Measurements from ENCODE around the gene SMIM29.
"Not testable (repeated sequence)": the region's sequence is repeated elsewhere in the genome, so short reads cannot be mapped to it uniquely, and the experiment has no call there.

Gene SMIM29

DNA sequence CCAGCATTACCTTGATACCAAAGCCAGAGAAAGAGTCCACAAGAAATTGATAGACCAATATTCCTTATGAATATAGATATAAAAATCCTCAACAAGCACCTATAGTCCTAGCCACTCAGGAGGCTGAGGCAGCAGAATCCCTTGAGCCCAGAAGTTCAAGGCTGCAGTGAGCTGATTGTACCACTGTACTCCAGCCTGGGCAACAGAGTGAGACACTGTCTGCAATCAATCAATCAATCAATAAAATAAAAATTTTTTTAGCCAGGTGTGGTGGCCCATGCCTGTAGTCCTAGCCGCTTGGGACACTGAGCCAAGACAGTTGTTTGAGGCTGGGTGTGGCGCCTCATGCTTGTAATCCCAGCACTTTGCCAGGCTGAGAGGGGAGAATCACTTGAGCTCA, 18.9 kb upstream of the SMIM29 start:
- DNase-seq (ENCODE audit: low spot score) = no peak

GRCh38 chr6:34263484-34263883, 14.7 kb upstream of the SMIM29 start:
- not testable (repeated sequence) for DNase-seq (ENCODE audit: low spot score)

DNA sequence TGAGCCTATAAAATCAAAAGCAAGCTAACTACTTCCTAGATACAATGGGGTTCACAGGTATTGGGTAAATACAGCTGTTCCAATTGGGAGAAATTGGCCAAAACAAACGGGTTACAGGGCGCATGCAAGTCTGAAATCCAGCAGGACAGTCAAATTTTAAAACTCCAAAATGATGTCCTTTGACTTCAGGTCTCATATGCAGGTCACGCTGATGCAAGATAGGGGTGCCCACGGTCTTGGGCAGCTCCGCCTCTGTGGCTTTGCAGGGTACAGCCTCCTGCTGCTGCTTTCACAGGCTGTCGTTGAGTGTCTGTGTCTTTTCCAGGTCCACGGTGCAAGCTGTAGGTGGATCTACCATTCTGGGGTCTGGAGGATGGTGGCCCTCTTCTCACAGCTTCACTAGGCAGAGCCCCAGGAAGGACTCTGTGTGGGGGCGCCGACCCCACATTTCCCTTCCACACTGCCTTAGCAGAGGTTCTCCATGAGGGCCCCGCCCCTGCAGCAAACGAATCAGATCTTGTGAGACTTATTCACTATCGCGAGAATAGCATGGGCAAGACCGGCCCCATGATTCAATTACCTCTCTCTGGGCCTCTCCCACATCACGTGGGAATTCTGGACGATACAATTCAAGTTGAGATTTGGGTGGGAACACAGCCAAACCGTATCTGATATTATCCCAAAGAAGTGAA, 11.9 kb upstream of the SMIM29 start:
- DNase-seq (ENCODE audit: low spot score) = no peak

GRCh38 chr6:34259529-34260069, 10.8 kb upstream of the SMIM29 start:
- DNase-seq (ENCODE audit: low spot score) = no peak

GRCh38 chr6:34252395-34252794, 3.6 kb upstream of the SMIM29 start:
- DNase-seq (ENCODE audit: low spot score) = not testable (repeated sequence)

- DNase-seq (ENCODE audit: low spot score) = no peak
Measured at GRCh38 chr6:34249469-34250261, 859 bp upstream of the SMIM29 start.

- peak; percentile 35 for DNase-seq (ENCODE audit: low spot score)
Measured at GRCh38 chr6:34248198-34248726, 544 bp downstream of the SMIM29 start.

- peak; percentile 2 for DNase-seq (ENCODE audit: low spot score)
Measured at GRCh38 chr6:34247481-34248197, 1.2 kb downstream of the SMIM29 start.

- peak; percentile 28 for DNase-seq (ENCODE audit: low spot score)
Measured at GRCh38 chr6:34246563-34247391, 2.0 kb downstream of the SMIM29 start.

GRCh38 chr6:34246249-34246562, 2.6 kb downstream of the SMIM29 start:
- DNase-seq (ENCODE audit: low spot score) = no peak

DNA sequence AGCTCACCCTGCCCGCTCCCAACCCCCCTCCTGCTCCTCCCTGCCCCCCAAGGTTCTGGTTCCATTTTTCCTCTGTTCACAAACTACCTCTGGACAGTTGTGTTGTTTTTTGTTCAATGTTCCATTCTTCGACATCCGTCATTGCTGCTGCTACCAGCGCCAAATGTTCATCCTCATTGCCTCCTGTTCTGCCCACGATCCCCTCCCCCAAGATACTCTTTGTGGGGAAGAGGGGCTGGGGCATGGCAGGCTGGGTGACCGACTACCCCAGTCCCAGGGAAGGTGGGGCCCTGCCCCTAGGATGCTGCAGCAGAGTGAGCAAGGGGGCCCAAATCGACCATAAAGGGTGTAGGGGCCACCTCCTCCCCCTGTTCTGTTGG, 3.1 kb downstream of the SMIM29 start:
- not testable (repeated sequence) for DNase-seq (ENCODE audit: low spot score)

DNA sequence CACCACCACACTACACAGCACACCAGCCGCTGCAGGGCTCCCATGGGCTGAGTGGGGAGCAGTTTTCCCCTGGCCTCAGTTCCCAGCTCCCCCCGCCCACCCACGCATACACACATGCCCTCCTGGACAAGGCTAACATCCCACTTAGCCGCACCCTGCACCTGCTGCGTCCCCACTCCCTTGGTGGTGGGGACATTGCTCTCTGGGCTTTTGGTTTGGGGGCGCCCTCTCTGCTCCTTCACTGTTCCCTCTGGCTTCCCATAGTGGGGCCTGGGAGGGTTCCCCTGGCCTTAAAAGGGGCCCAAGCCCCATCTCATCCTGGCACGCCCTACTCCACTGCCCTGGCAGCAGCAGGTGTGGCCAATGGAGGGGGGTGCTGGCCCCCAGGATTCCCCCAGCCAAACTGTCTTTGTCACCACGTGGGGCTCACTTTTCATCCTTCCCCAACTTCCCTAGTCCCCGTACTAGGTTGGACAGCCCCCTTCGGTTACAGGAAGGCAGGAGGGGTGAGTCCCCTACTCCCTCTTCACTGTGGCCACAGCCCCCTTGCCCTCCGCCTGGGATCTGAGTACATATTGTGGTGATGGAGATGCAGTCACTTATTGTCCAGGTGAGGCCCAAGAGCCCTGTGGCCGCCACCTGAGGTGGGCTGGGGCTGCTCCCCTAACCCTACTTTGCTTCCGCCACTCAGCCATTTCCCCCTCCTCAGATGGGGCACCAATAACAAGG, 3.6 kb downstream of the SMIM29 start:
- DNase-seq (ENCODE audit: low spot score) = not testable (repeated sequence)

DNA sequence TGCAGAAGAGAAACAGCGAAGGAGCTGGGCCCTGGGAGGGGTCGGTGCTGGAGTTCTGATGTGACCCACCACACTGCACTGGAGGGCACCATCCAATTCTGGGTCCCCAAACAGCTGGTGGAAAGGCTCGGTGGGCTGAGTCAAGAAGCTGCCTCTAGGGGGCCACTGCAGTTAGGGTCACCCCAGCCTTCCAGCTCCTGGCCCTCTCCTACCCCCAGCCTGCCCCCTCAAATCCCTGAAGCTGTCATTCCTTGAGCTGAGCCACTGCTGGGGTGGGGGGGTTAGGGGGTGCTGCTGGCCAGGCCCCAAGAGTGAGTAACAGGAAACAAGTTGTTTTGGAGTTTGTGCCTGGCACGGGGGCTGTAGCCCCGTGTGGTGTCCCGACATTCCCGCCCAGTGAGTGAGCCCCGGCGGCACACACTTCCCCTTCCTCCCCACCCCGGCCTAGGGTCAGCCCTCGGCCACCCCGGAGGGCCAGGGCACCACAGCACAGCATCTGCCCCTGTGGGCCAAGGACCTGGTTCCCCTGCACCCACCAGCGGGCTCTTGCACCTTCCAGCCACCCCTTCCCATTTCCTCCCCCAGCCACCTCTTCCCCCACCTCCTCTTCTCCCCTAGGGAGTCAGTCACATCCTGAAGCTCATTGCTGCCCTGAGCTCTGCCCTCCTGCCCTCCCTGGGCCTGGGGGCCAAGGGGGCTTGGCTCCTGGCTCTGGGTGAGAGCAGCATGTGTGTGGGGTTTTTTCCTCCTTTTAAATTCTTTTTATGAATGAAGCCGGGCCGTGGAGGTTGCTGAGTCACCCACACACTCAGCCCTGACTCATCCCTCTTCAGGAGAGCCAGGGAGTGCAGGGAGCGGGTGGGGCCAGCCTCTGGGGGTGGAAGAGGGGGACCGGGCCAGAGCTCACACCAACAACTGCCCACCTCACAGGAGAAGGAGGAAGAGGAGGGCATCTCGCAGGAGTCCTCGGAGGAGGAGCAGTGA, 4.6 kb downstream of the SMIM29 start:
- DNase-seq (ENCODE audit: low spot score) = peak; percentile 68

DNA sequence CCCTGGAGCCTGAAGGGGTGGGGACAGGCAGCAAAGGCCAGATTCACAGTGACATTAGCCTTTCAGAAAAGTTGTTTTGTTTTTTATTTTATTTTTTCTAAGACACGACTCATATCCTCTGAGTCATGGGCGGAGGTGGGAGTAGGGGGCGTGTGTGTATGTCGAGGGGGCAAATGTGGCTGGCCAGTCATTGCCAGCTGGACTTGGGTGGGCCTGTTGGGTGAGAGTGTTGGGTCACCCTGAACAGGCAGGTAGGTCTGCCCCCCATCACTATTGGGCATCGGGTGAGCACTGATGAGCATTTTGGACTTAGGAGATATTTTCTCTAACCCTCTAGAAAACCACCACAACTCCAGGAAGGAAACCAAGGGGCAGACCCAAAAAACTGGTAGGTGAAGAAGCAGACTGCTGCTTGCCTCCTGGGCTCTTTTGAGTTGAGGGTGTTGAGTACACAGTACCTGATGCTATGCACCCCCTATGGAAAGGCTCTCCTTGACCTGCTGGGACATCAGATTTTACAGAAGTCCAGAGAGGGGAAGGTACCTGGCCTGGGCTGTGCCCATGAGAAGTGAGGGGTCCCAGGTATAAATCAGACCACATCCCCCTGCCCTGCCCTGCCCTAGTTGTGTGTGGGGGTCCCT, 5.6 kb downstream of the SMIM29 start:
- no peak for DNase-seq (ENCODE audit: low spot score)

DNA sequence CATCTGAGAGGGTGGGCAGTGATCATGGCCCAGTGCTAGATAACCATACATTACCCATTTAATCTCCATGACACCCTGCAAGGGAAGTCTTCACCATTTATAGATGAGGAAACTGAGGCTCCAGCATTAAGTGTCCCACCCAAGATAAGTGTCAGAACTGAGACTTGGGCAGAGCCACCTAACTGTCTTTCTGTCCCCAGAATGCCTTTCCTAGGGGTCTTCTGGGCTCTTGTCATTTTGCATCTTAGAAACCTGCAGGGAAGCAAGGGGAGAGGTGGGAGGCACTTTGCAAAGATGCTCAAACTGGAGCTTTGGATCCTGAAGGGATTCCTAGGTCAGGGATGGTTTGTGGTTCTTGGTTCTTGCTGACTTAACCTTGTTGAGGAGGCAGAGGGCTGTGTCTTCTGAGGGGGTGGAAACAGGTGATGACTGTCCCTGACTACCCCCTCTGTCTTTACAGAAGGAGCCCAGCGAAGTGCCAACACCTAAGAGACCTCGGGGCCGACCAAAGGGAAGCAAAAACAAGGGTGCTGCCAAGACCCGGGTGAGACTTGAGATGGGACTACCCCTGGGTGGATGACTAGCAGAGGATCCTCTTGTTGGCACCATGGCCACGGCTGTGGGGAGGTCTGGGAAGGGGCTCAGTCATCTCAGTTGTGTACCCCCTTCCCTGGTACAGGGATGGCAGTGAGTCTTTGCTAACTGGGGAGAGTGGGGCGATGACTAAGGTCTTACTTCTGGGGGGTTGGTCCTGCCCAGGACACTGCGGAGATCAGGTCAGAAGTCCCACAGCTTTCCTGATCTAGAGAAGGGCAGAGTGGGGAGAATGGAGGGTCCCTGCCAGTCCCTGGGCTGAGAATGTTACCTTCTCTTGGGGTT, 6.3 kb downstream of the SMIM29 start:
- no peak for DNase-seq (ENCODE audit: low spot score)

DNA sequence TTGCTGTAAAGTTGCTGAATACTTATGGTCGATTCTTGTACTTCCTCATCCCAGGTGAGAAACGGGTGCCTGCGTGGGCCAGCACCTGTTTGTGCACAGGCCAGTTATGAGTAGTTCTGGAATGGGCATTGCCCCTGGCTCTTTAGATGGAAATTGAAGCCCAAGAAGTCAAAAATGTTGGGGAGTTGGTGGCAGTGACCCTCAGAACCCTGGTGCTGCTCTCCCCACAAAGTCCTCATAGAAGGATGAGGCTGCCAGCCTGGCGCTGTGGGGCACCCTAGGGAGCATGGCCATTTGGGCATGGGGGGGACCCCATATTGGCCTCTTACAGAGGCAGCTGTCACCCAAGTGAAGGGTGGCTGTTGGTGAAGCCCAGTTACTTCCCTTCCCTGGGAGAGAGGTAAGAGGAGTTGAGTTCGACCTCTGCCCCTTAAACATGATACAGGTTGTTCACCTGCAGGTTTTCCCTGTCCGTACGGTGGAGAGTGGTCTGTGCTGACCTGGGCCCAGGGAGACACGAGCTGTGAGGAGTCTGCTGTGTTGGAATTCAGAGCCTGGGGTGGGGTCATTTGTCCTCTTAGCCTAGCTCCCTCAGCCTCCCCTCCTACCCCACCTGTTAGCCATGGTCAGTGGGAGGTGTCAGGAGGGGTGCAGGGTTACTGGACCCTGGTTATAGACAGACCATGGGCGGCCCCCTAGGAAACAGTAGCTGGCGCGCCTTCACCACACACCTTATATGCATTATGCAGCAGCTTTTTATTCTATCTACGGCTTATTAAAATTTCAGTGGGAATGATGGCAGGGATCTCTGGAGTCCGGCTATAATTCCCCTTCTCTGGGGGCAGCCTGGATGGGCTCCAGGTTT, 7.2 kb downstream of the SMIM29 start:
- no peak for DNase-seq (ENCODE audit: low spot score)

Data from Ammon's horn (tissue), 1 donor.